Rectal smooth muscle tissue (tissue), 1 donor: ENCODE data around the gene PLEKHG5.

Experiments used
- H3K27ac ChIP-seq: one replicate; pipeline ENCODE4 v1.7.0; 2013; ENCODE audit warnings: low read depth, low read length, inconsistent platforms
- H3K27me3 ChIP-seq: one replicate; pipeline ENCODE4 v1.7.0; 2013; ENCODE audit warnings: low read length; ENCODE audit not compliant: control insufficient read depth, insufficient read depth
- H3K36me3 ChIP-seq: one replicate; pipeline ENCODE4 v1.7.0; 2013; ENCODE audit warnings: low read length; ENCODE audit not compliant: control insufficient read depth, insufficient read depth
- H3K4me1 ChIP-seq: one replicate; pipeline ENCODE4 v1.7.0; 2013; ENCODE audit warnings: low read length; ENCODE audit not compliant: control insufficient read depth, insufficient read depth
- H3K4me3 ChIP-seq: one replicate; pipeline ENCODE4 v1.7.0; 2013; ENCODE audit warnings: low read length
- H3K9ac ChIP-seq: one replicate; pipeline ENCODE4 v1.7.0; 2013; ENCODE audit warnings: low read length

The PLEKHG5 gene

DNA sequence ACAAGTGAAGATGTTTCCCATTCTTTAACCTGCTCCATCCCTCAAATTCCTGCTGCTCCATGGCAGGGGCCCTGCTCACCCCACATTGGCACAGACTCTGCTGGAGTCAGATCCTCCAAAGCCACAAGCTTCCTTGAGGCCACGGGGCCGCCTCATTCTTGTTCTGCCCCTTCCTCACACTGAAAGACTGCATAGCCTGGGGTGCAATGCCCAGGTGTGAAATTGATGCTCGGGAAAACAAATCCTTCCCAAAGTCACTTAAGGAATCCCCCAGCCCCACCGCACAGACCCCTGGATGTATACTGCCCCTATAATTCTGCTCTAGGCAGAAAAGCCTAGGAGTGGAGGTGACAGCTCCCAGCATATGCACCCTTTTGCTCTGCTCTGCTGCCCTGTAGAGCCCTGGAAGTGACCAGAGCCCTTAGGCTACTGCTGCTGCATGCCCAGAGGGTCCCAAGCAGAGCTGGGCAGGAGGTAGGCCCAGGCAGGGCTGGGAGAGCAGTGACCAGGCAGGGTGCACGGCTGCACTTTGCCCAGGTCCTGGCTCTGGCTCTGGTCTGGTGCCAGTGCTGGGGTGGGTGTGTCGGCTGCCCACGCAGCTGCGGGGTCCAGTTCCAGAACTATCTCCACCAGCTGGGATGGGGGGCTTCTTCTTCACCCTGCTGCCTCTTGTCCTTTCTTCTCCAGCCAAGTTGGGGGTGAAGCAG, 73.4 kb downstream of the PLEKHG5 start:
- Histone ChIP-seq H3K27me3 (peaks cover 15% of the 10 kb centered on the region), H3K9ac (no peak overlapping the region)

More for the DNA sequence above, 73.4 kb downstream of the PLEKHG5 start:
- no peaks in the 10 kb centered on the region for H3K36me3 ChIP-seq
- peaks cover 3% of the 10 kb centered on the region for H3K4me1 ChIP-seq
- H3K27ac ChIP-seq, result no peak overlapping the region
- no peak overlapping the region for H3K4me3 ChIP-seq
